ENCODE measurements around the gene ZNF454. TPM values are rescaled to one million over a fixed set of nuclear protein-coding genes. Genes with fewer than 3 reads are reported as not detected.

The ZNF454 gene
- polyA plus RNA-seq, 1 donor from 2014 or later: 0.61 TPM

DNA sequence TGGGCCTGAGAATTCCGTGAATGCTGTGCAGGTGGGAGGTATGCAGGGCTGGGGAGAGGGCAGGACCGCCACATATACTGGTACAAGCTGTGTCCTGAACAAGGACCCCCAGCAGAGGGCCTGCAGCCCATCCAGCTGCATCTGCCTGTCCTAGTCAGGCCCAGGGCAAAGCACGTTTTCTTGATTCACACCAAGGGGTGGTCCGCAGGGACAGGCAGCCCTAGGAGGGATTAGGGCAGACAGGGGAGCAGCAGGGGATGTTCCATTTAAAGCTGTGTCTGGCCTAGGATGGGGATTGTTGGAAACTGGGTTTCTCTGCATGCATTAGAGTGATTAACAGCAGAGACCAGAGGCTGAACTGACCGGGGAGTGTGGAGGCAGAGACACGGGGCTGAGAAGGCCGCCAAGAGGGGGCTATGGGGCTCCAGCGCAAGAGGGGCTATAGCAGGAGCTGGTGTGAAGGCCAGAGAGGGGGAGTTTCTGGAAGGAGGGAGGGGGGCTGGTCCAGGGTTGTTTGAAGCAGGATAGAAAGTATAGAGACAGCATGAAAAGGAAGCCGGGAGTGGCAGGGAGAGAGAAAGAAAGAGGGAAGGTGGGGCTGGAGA lies 51.4 kb downstream of the ZNF454 start:
- Histone ChIP-seq H3K27ac (ENCODE audit: low read length) (no peak overlapping the region), H3K27me3 (ENCODE audit: insufficient read depth, low read depth, low read length) (peaks cover 41% of the 10 kb centered on the region), H3F3A (ENCODE audit: insufficient read depth, low read length, poor library complexity, severe bottlenecking) (no peaks in the 10 kb centered on the region), H3K9me2 (ENCODE audit: insufficient read depth, low read length) (no peaks in the 10 kb centered on the region), H2AFZ (ENCODE audit: low read depth, low read length) (no peak overlapping the region), H3K9me3 (ENCODE audit: low read length) (no peaks in the 10 kb centered on the region), H3K4me2 (ENCODE audit: low read length) (no peak overlapping the region), H3K4me3 (ENCODE audit: low read length) (no peak overlapping the region), H3K9ac (ENCODE audit: low read length) (no peak overlapping the region), H4K20me1 (ENCODE audit: insufficient read depth) (no peaks in the 10 kb centered on the region), H3K79me2 (replicated peaks; ENCODE audit: insufficient read depth, low read length) (no peaks in the 10 kb centered on the region), H3K36me3 (ENCODE audit: insufficient read depth, low read length) (no peaks in the 10 kb centered on the region)
- TF ChIP-seq, protein P1, sequence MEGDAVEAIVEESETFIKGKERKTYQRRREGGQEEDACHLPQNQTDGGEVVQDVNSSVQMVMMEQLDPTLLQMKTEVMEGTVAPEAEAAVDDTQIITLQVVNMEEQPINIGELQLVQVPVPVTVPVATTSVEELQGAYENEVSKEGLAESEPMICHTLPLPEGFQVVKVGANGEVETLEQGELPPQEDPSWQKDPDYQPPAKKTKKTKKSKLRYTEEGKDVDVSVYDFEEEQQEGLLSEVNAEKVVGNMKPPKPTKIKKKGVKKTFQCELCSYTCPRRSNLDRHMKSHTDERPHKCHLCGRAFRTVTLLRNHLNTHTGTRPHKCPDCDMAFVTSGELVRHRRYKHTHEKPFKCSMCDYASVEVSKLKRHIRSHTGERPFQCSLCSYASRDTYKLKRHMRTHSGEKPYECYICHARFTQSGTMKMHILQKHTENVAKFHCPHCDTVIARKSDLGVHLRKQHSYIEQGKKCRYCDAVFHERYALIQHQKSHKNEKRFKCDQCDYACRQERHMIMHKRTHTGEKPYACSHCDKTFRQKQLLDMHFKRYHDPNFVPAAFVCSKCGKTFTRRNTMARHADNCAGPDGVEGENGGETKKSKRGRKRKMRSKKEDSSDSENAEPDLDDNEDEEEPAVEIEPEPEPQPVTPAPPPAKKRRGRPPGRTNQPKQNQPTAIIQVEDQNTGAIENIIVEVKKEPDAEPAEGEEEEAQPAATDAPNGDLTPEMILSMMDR (IDR thresholded peaks at IDR 0.05; ENCODE audit: poor library complexity, severe bottlenecking): no peak
- TF ChIP-seq SMC3 (conservative IDR thresholded peaks at IDR 0.05; ENCODE audit: poor library complexity) (no peak), POLR2AphosphoS5 (IDR thresholded peaks at IDR 0.05) (no peak), MXI1 (conservative IDR thresholded peaks at IDR 0.05; ENCODE audit: poor library complexity, severe bottlenecking) (no peak), TAF1 (IDR thresholded peaks at IDR 0.05; ENCODE audit: low read depth) (no peak), EZH2 (IDR thresholded peaks at IDR 0.05; ENCODE audit: borderline replicate concordance, insufficient read depth, low read length, poor library complexity, severe bottlenecking) (no peak), EP300 (conservative IDR thresholded peaks at IDR 0.05; ENCODE audit: poor library complexity, severe bottlenecking) (no peak), RAD21 (conservative IDR thresholded peaks at IDR 0.05) (no peak)
- TF ChIP-seq, protein P2, sequence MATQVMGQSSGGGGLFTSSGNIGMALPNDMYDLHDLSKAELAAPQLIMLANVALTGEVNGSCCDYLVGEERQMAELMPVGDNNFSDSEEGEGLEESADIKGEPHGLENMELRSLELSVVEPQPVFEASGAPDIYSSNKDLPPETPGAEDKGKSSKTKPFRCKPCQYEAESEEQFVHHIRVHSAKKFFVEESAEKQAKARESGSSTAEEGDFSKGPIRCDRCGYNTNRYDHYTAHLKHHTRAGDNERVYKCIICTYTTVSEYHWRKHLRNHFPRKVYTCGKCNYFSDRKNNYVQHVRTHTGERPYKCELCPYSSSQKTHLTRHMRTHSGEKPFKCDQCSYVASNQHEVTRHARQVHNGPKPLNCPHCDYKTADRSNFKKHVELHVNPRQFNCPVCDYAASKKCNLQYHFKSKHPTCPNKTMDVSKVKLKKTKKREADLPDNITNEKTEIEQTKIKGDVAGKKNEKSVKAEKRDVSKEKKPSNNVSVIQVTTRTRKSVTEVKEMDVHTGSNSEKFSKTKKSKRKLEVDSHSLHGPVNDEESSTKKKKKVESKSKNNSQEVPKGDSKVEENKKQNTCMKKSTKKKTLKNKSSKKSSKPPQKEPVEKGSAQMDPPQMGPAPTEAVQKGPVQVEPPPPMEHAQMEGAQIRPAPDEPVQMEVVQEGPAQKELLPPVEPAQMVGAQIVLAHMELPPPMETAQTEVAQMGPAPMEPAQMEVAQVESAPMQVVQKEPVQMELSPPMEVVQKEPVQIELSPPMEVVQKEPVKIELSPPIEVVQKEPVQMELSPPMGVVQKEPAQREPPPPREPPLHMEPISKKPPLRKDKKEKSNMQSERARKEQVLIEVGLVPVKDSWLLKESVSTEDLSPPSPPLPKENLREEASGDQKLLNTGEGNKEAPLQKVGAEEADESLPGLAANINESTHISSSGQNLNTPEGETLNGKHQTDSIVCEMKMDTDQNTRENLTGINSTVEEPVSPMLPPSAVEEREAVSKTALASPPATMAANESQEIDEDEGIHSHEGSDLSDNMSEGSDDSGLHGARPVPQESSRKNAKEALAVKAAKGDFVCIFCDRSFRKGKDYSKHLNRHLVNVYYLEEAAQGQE (IDR thresholded peaks at IDR 0.05; ENCODE audit: borderline replicate concordance): no peak

DNA sequence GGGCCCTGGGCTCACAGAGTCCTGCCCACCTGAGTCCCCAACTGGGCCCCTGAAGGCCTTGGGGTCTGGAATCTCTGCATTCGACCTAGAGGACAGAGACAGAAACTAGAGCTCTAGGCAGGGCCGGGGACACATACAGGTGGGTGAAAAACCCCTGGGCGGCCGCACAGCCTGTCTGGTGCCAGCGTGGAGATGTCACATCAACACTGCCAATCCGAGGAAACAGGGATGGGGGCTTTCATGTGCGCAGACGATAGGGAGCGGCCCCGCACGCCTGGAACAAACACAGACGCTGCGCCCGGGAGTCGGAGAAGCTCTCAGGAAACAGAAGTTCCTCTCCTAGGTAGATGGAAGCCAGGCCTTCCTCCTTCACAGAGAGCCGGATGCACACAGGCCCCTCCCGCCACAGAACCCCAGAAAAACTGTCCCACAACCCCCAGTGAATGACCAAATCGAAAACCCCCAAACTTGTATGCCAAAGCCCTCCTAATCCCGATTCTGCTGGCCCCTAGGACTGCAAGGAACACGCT lies 52.3 kb downstream of the ZNF454 start:
- Histone ChIP-seq H3K9me2 (ENCODE audit: insufficient read depth, low read length) (no peaks in the 10 kb centered on the region), H3K9ac (ENCODE audit: low read length) (no peak overlapping the region), H3K36me3 (ENCODE audit: insufficient read depth, low read length) (no peaks in the 10 kb centered on the region), H3K79me2 (replicated peaks; ENCODE audit: insufficient read depth, low read length) (no peaks in the 10 kb centered on the region), H3F3A (ENCODE audit: insufficient read depth, low read length, poor library complexity, severe bottlenecking) (no peaks in the 10 kb centered on the region), H3K4me3 (ENCODE audit: low read length) (no peak overlapping the region), H4K20me1 (ENCODE audit: insufficient read depth) (no peaks in the 10 kb centered on the region), H3K9me3 (ENCODE audit: low read length) (no peaks in the 10 kb centered on the region), H3K4me2 (ENCODE audit: low read length) (no peak overlapping the region), H2AFZ (ENCODE audit: low read depth, low read length) (no peak overlapping the region), H3K27ac (ENCODE audit: low read length) (no peak overlapping the region), H3K27me3 (ENCODE audit: insufficient read depth, low read depth, low read length) (peaks cover 41% of the 10 kb centered on the region)
- TF ChIP-seq, protein P2 (IDR thresholded peaks at IDR 0.05; ENCODE audit: borderline replicate concordance): no peak
- TF ChIP-seq EZH2 (IDR thresholded peaks at IDR 0.05; ENCODE audit: borderline replicate concordance, insufficient read depth, low read length, poor library complexity, severe bottlenecking) (no peak), RAD21 (conservative IDR thresholded peaks at IDR 0.05) (no peak), TAF1 (IDR thresholded peaks at IDR 0.05; ENCODE audit: low read depth) (no peak), EP300 (conservative IDR thresholded peaks at IDR 0.05; ENCODE audit: poor library complexity, severe bottlenecking) (no peak), SMC3 (conservative IDR thresholded peaks at IDR 0.05; ENCODE audit: poor library complexity) (no peak), POLR2AphosphoS5 (IDR thresholded peaks at IDR 0.05) (no peak), MXI1 (conservative IDR thresholded peaks at IDR 0.05; ENCODE audit: poor library complexity, severe bottlenecking) (no peak)
- TF ChIP-seq, protein P1 (IDR thresholded peaks at IDR 0.05; ENCODE audit: poor library complexity, severe bottlenecking): no peak
